Nephron progenitor cell (in vitro differentiated cells): ENCODE results near the gene RBM28.
A peak's percentile ranks its signal among the peaks of the same experiment; 100 is the strongest.

Source experiments
- DNase-seq: peaks from one replicate; pipeline ENCODE4 v3.0.0; 2021
- H3K27ac Mint-ChIP-seq: 2 replicates; pipeline ENCODE4 v1.8.0; 2021; ENCODE audit warnings: mild to moderate bottlenecking, moderate library complexity, mixed read lengths
- H3K27me3 Mint-ChIP-seq: 2 replicates; pipeline ENCODE4 v1.8.0; 2021; ENCODE audit warnings: mild to moderate bottlenecking, low read depth, mixed read lengths; ENCODE audit not compliant: poor library complexity
- H3K36me3 Mint-ChIP-seq: 2 replicates; pipeline ENCODE4 v1.8.0; 2021; ENCODE audit warnings: low read depth, mixed read lengths
- H3K4me1 Mint-ChIP-seq: 2 replicates; pipeline ENCODE4 v1.8.0; 2021; ENCODE audit warnings: mixed read lengths
- H3K4me3 Mint-ChIP-seq: 2 replicates; pipeline ENCODE4 v1.8.0; 2021; ENCODE audit warnings: mild to moderate bottlenecking, moderate library complexity, mixed read lengths
- H3K9me3 Mint-ChIP-seq: 2 replicates; pipeline ENCODE4 v1.8.0; 2021; ENCODE audit warnings: mild to moderate bottlenecking, moderate library complexity, mixed read lengths
- TF ChIP-seq, protein P1 (sequence below): fragments of 200-600 bp; sonication (generic); IDR thresholded peaks from 2 replicates; pipeline ENCODE4 v1.5.0; 2021; ENCODE audit warnings: antibody characterized with exemption

RBM28 gene

DNA sequence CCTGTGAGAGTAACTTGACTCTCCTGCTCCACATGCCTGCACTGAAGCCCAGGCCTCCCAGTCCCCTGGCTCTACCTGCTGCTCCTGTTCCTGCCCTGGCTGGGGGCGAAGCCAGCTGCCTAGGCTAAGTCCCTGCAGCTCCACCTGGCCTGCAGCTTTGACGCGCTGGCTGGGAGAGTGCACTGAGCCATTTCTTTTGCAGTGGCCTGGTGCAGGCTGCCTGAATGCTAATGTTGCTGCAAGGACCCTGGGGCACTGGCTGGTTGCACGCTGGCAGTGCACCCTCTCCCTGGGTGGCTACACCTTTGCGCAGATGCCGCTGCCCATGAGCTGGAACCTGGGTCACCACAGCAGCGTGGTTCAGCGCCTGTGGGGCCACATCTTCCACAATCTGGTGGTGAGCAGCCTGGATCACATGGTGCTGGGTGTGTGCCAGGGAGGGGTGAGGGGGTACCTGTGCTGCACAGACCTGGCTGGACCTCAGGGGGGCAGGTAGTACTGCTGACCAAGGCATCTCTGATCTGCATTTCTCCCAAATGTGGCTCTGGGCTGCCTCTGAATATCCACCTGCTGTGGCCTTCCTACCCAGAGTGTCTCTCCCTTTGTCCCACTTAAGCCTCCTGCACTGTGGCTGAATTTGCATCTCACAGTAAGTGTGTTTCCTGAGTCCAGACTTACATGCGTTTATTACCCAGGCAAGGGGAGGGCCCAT, 46.1 kb upstream of the RBM28 start:
- Mint-ChIP-seq H3K4me3 (no peak overlapping the region), H3K27ac (no peak overlapping the region), H3K9me3 (no peaks in the 10 kb centered on the region), H3K4me1 (peaks cover 26% of the 10 kb centered on the region), H3K27me3 (peaks cover 23% of the 10 kb centered on the region), H3K36me3 (no peaks in the 10 kb centered on the region)
- DNase-seq, result no peak
- TF ChIP-seq, protein P1, sequence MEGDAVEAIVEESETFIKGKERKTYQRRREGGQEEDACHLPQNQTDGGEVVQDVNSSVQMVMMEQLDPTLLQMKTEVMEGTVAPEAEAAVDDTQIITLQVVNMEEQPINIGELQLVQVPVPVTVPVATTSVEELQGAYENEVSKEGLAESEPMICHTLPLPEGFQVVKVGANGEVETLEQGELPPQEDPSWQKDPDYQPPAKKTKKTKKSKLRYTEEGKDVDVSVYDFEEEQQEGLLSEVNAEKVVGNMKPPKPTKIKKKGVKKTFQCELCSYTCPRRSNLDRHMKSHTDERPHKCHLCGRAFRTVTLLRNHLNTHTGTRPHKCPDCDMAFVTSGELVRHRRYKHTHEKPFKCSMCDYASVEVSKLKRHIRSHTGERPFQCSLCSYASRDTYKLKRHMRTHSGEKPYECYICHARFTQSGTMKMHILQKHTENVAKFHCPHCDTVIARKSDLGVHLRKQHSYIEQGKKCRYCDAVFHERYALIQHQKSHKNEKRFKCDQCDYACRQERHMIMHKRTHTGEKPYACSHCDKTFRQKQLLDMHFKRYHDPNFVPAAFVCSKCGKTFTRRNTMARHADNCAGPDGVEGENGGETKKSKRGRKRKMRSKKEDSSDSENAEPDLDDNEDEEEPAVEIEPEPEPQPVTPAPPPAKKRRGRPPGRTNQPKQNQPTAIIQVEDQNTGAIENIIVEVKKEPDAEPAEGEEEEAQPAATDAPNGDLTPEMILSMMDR, result no peak

DNA sequence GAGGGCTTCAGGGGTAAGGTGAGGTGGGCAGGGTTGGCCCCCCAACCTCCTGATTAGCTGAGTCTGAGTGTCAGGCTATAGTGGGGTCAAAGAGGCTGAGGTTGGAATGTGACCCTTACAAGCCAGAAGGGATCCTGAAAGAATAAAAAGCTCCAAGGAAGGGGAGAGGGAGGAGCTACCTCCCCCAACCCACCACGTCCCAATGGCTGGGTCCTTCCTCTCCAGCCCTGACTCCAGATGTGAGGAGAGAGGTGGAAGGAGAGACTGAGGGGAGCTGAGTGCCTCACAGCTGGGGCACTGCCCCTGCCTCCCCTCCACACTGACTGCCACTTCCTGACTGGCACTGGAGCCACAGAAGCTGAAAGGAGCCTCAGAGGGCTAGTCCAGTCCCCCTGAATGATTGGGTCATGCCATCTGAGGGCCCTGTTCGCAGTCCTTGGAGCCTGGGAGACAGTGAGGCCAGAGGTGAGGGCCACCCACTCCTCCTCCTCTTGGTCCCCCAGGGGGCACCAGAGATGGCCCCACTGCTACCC, 45.4 kb upstream of the RBM28 start:
- Mint-ChIP-seq H3K4me3 (no peak overlapping the region), H3K36me3 (no peaks in the 10 kb centered on the region), H3K27ac (no peak overlapping the region), H3K9me3 (no peaks in the 10 kb centered on the region), H3K4me1 (peaks cover 26% of the 10 kb centered on the region), H3K27me3 (peaks cover 23% of the 10 kb centered on the region)
- DNase-seq, result peak; percentile 31
- TF ChIP-seq, protein P1, result no peak

DNA sequence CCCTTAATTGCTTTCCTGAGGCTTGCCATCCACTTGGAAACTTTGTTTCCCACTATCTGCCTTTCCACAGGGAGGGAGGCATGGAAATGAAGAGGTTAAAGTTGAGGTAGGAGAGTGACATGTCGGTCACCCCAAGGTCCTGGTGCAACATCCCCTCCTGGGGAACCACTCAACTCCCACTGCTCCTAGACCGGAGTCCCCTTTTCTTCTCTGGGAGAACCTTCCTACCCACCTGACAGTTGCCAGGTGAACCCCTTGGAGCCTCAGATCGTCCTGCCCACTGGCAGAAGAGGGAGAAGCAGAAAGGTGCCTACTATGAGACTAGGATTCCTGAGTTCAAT, 44.4 kb upstream of the RBM28 start:
- TF ChIP-seq, protein P1, result no peak
- Mint-ChIP-seq H3K9me3 (no peaks in the 10 kb centered on the region), H3K27me3 (peaks cover 23% of the 10 kb centered on the region), H3K4me1 (peaks cover 26% of the 10 kb centered on the region), H3K36me3 (no peaks in the 10 kb centered on the region), H3K27ac (no peak overlapping the region), H3K4me3 (no peak overlapping the region)
- no peak for DNase-seq

DNA sequence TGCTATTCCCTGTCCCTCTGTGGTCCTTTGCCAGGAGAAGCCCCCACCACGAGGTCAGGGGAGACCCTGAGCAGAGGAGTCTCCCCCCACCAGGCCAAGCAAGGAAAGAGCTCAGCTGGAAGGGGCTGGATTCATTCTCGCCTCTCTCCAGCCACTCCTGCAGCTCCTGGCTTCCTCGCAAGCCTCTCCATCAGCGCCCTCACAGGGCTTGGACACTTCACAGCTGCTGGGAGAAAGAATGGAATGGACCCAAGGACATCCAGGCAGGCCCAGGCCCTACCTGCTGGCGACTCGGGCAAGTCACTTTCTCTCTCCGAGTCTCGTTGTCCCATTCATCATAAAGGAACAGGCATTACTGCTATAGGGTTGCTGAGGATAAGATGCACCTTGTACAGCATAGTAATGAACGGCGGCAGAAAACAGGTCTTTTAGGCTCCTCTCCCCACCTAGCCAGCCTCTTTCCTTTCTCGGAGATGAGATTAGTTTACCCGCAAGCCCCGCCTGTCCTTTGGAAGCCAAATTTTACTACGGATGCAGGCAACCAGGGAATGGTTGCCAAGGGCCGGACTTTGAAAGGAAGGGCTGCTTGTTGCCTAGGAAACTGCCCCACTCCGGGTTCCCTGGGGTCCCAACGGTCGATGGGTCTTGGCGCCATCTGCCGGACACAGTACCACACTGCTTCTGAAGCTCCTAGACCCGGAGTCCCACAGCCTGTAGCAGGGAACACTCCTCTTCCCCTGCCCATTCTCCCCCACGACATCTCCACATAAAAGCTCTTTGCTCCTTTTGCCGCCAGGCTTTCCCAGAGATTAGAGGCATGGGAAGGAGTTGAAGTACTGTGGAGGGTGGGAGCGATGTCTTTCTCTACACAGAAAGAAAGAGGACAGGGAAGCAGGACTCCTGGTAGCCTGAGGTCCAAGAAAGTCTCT, 43.8 kb upstream of the RBM28 start:
- H3K27me3 Mint-ChIP-seq, result peaks cover 27% of the 10 kb centered on the region
- TF ChIP-seq, protein P1, result peak; percentile 82
- H3K4me3 Mint-ChIP-seq, result no peak overlapping the region
- H3K9me3 Mint-ChIP-seq, result no peaks in the 10 kb centered on the region
- DNase-seq, result peak; percentile 91
- no peak overlapping the region for H3K27ac Mint-ChIP-seq
- peaks cover 26% of the 10 kb centered on the region for H3K4me1 Mint-ChIP-seq
- H3K36me3 Mint-ChIP-seq, result no peaks in the 10 kb centered on the region

DNA sequence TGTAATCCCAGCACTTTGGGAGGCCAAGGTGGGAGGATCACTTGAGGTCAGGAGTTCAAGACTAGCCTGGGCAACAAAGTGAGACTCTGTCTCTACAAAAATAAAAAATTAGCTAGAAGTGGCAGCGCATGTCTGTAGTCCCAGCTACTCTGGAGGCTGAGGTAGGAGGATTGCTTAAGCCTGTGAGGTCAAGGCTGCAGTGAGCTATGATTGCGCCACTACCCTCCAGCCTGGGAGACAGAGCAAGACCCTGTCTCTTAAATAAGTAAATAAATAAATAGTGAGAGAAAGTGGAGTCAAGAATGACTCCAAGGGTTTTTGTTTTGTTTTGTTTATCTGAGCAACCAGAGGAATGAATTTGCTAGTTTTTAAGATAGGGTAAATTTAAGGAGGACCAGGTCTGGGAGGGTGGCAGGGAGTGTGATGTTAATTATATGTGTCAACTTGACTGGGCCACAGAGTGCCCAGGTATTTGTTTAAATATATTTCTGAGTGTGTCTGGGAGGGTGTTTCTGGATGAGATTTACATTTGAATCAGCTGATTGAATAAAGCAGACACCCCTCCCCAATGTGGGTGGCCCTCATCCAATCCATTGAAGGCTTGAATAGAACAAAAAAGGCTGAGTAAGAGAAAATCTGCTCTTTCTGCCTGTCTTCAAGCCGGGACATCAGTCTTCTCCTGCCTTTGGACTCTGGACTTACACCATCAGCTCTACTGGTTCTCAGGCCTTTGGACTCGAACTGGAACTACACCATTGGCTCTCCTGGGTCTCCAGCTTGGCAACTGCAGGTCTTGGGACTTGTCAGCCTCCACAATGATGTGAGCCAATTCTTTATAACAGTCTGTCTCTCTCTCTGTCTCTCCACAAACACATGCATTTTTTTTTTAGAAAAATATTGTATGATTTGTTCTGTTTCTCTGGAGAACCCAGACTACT, 42.5 kb upstream of the RBM28 start:
- Mint-ChIP-seq H3K4me1 (peaks cover 29% of the 10 kb centered on the region), H3K4me3 (no peak overlapping the region), H3K27me3 (peaks cover 30% of the 10 kb centered on the region)

More for the DNA sequence above, 42.5 kb upstream of the RBM28 start:
- DNase-seq, result no peak
- H3K9me3 Mint-ChIP-seq, result no peaks in the 10 kb centered on the region
- TF ChIP-seq, protein P1, result no peak
- no peaks in the 10 kb centered on the region for H3K36me3 Mint-ChIP-seq
- H3K27ac Mint-ChIP-seq, result no peak overlapping the region
